Suppressor macrophage treated with lipopolysaccharide for 1 hour (primary cell): Measurements from ENCODE around the gene OR8B8.
"Not testable (repeated sequence)": the region's sequence is repeated elsewhere in the genome, so short reads cannot be mapped to it uniquely, and the experiment has no call there.

Experiments used
- DNase-seq, 3 donors: peaks; one replicate each; pipeline ENCODE4 v3.0.0-alpha.2; 2020 to 2022

OR8B8 gene

GRCh38 chr11:124441081-124441480 lies 4.4 kb downstream of the OR8B8 start:
- DNase-seq: no peak

GRCh38 chr11:124440608-124441007 lies 4.9 kb downstream of the OR8B8 start:
- no peak for DNase-seq

DNA sequence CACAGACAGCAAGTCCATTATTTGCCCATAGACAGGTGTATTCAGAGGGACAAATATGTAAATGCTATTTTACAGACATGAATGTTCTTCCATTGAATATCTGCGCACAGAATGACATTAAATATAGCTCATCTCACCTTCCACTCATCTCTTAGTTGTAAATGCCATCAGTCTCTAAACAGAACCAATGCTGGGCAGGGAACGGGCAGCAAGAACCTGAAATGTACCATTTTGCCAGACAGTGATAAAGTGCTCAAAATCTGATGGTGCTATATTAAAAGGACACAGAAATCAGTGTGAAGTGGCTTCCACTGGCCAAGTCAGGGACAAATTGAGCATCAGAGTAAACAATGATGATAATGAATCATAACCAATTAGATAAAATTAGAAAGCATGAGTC lies 10.8 kb downstream of the OR8B8 start:
- DNase-seq: no peak

GRCh38 chr11:124429599-124429998 lies 15.9 kb downstream of the OR8B8 start:
- no peak for DNase-seq

DNA sequence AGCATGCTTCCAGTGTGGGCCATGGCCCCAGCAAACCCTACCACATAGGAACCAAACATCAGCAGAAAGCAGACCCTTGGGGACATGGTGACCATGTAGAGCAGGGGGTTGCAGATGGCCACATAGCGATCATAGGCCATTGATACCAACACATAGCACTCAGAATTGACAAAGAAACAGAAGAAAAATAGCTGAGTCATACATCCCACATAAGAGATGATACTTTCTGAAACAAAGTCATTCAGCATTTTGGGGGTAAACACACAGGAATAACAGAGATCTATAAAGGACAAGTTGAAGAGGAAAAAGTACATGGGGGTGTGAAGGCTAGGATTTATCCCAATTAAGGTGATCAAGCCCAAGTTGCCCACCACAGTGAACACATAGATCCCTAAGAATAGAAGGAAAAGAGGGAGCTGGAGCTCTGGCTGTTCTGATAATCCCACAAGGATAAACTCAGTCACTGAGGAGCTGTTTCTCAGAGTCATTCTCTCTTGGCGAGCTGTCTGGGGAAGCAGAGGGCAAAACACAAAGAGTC lies 21.0 kb downstream of the OR8B8 start, which contains the start of gene OR8B4:
TSS of gene OR8B4 (minus strand) at position 488 of the 538 bp plus-strand sequence. CDS start at position 488, 0 bp downstream.
- no peak for DNase-seq

DNA sequence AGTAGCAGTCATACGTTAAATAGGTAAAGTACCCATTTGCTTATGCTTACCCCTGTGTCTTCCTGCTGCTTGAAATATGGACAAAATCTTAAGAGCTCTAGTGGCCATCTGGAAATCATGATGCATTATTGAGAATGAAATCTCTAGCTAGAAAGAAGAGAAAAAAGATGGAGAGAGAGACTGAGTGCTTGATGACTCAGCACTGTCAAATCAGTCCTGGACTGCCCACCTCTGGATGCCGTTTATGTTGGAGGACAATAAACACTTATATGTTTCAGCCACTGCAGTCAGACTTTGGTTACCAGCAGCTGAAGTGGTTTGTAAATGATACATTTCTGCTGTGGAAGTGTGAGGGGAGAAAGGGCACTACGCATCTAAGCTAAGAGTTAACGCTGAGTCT lies 24.5 kb downstream of the OR8B8 start:
- DNase-seq: no peak

- DNase-seq: peak; percentile 47 to 76 (median 61)
These were observed 30.1 kb downstream of the OR8B8 start for GRCh38 chr11:124415356-124415923.

- no peak for DNase-seq
These were observed 35.6 kb downstream of the OR8B8 start for GRCh38 chr11:124409906-124410305.

- DNase-seq: peak in 1 of 3 donors; percentile 25
These were observed 39.9 kb downstream of the OR8B8 start for GRCh38 chr11:124405581-124405980.

DNA sequence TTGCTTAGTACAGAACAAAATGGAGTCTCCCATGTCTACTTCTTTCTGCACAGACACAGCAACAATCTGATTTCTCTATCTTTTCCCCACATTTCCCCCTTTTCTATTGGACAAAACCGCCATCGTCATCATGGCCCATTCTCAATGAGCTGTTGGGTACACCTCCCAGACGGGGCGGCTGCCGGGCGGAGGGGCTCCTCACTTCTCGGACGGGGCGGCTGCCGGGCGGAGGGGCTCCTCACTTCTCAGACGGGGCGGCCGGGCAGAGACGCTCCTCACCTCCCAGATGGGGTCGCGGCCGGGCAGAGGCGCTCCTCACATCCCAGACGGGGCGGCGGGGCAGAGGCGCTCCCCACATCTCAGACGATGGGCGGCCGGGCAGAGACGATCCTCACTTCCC lies 42.3 kb downstream of the OR8B8 start:
- DNase-seq: not testable (repeated sequence)

DNA sequence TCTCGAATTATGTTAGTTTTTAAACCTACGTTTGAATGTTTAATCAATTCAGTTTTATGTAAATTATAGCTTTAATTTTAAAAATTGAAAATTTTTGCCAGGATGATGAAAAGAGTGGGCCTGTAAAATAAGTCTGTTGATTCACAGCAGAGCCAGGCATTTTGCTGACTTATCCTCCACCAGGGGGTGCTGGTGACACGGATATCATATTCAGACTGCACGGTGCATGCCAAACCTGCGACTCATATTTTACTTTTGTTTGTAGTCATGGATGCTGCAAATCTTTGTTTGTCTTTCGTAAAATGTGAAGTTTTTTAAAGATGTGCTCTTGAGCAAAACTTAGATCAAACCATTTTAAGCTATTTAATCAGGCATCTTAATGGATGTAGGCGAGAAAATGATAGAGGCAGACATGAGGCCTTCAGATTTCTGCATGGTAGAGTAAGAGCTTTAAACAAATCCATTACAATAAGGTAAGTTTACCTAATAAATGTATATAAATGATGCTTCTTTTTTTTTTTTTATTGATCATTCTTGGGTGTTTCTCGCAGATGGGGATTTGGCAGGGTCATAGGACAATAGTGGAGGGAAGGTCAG lies 43.1 kb downstream of the OR8B8 start:
- peak; percentile 77 to 90 (median 81) for DNase-seq

DNA sequence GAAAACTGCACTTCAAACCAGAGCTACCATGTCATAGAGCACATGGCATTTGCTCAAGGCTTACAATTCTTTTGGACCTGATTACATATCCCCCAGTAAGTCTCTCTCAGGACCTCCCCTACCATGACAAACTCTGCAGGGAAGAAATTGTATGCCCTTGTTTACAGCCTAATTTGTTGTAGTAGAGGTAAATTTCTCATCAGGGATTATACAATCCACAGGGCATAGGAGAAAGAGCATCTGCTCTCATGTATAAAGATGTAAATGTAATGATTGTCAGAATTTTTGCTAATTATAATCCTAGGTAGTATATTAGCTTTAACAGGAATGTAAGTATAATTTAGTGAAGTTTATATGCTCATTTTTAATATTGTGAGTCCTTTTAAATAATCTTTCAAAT lies 46.6 kb downstream of the OR8B8 start, which contains the start of gene OR8B3:
TSS of gene OR8B3 (minus strand) at position 101 of the 400 bp plus-strand sequence. CDS start 1,673 bp downstream, outside the sequence.
- no peak for DNase-seq

GRCh38 chr11:124396847-124397246 lies 48.6 kb downstream of the OR8B8 start:
- peak in 1 of 3 donors; percentile 4 for DNase-seq

GRCh38 chr11:124394408-124394807 lies 51.1 kb downstream of the OR8B8 start:
- DNase-seq: peak; percentile 12 to 23 (median 20)
